HG02623 (cell line): Measurements from ENCODE around the gene MAP3K5.

Experiments
- ATAC-seq: cut with Tn5 transposase; IDR thresholded peaks from one replicate; pipeline ENCODE4 v1.9.1; 2021; ENCODE audit warnings: moderate library complexity; ENCODE audit not compliant: unreplicated experiment

Gene MAP3K5

DNA sequence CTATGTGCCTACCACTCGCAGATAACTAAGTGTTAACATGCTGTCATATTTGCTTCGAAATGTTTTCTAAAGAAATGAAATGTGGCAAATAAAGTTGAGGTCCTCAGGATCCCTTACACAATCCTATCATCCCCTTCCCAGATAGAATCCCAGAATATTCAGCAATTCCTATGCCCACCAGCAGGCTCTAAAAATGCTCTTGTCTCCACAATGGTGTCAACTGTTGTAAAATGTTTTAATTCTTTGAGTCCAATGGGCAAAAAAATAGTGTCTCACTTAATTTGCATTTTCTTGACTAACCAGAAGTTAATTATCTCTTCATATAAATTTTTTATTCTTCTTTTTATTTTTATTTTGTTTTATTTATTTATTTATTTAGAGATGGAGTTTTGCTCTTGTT, 138.2 kb downstream of the MAP3K5 start:
- ATAC-seq, result no peak

DNA sequence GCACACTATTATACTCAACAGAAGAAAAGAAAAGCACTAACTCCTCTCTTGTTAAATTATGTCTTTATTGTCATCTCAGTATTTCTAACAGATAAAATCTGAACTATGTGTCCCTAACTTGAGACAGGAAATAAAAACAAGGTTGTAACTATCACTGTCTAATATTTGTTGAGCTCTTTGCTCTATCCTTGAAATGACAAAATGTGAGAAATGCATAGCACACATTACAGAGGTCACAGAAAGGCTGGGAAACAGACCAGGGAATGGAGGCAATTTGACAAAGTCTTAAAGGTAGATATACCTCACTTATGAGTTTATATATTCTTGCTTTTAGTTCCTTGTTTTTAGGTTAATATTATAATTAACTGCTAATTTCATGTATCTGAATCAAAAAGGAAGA, 139.6 kb downstream of the MAP3K5 start:
- no peak for ATAC-seq

DNA sequence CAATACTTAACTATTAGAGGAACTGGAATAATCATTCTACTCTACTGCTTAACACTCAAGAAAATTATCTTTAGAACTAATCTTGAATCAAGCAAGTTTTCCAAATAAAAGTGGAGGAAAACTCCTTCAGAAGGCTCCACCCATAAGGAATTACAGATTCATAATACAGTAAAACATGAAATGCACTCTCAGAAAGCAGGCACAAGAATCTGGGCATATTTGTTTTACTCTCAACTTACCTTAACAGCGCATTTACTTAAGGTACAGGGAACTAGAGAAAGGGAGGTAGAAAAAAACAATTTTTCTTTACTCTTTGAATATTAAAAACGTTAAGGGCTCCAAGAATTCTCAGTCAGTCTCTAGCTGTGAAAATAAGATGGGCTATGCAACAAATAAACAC, 140.3 kb downstream of the MAP3K5 start:
- ATAC-seq, result no peak

DNA sequence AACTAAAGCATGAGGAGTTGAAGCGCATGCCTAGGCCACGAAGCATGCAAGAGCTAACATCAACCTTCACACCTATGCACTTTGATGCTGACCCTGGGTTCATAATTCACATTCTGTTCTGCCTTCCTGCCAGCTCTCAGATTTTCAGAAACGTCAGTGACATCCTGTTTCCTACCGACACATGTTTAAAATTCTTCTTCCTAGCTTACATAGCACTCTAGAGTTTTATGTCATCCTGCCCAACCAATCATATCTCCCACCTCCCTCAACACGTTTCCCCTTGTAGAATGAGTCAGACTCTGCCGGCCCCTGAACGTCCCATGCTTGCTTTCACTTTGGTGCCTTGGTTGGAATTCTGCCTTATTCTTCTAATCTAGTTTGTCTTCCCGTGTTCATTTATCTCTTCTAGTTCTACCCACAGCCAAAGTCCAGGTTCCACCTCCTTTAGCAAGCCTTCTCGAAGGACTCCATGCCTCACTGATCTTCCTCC, 144.9 kb downstream of the MAP3K5 start:
- ATAC-seq, result peak; percentile 58

DNA sequence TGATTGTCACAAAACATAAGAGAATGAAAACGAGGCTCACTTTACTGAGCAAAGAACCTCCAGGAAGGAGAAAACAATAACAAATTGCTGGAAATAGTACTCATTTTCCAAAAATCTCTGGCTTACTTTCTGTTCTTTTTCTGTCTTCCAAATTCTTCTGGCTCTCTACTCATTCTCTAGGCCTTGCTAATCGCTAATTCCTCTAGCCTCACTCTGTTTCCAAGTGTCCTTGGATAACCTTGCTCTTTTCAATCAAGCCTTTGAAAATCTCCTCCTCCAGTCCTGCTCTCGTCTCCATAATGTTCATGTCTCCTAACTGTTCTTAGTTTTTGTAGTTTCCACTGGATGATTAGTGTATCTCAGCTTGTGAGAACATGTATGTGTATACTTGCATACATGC, 145.9 kb downstream of the MAP3K5 start:
- ATAC-seq, result no peak

DNA sequence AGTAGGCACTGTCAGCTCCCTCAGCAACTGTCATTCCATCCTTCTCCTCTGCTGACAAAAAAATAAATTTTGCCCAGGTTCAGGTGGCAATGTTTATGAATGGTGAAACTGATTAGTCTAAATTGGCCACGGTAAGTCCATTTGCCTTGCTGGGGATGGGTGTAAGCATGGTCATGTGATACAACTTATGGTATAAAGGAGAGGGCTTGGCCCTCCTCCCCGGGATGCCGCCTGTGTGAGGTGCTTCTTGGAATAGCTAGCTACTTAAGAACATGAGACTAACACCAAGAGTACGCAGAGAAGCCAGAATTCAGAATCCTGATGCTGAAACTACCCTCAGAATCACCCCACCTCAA, 147.7 kb downstream of the MAP3K5 start:
- ATAC-seq, result no peak

DNA sequence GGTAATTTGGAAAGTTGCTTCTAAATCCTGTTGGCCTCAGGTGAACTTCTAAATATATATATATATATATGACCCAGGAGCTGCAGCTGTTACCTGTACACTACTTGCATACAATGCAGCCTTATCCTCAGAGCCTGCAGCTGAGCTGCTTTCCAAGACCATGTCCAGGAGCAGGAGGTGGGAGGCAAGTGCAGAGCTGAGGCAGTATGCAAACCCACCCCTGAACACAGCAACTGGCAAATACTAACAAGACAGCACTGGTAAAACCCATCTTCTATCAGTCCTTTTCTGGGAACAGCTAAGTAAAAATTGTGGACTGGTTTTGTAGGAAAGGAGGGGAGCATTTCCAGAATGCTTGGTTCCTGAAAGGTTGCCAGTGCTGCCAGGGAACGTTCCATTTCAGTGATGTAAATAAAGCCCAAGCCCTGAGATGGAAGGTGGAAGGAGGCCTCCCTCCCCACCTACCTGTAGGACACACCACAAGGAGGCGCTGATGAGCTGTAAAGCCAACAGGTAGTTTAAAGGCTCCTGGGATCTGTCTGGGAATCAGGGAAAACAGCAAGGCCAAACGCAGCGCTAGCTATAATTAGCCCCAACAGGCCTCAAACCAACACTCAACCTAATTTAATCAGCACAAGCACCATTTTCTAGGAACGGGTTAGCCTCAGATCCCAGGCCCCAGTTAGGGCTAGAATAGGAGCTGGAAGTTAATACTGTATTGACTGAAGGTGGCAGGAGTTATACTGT, 148.3 kb downstream of the MAP3K5 start:
- peak; percentile 51 for ATAC-seq

DNA sequence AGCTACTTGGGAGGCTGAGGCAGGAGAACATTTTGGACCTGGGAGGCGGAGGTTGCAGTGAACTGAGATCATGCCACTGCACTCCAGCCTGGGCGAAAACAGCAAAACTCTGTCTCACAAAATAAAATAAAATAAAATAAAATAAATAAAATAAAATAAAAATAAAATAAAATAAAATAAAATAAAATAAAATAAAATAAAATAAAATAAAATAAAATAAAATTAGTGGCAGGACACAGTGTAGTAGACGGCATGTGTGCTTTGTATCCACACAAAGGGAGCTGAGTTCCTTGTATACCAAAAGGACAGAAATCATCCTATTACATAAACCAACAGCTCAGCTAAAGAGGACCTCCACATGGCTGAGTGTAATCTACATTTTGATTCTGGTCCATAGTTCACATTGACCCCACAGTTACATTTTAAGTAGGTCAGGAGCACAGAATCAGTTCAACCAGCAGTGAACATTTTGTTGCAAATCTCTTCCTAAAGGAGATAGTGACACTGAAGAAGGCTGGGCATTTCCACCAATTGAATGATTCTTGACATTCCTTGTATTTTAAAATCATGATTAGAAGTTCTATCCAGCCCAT, 150.3 kb downstream of the MAP3K5 start:
- ATAC-seq, result no peak

DNA sequence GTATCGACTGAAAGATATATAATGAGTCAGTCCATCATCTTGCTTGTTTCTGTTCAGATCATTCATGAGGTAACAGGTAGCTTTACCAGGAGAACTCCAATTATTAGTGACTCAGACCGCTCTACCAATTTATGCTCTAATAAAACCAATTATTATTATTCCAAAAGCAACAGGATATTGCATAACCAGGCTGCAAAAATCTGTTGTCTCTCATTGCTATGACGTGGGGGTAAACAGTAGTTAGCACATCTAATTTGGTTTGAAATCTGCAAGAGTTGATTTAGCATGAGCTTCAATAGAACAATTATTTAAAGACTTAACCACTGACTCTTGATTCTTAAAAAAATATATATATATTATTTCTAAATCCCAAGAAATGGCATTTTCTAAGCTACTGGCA, 151.1 kb downstream of the MAP3K5 start:
- ATAC-seq, result no peak

DNA sequence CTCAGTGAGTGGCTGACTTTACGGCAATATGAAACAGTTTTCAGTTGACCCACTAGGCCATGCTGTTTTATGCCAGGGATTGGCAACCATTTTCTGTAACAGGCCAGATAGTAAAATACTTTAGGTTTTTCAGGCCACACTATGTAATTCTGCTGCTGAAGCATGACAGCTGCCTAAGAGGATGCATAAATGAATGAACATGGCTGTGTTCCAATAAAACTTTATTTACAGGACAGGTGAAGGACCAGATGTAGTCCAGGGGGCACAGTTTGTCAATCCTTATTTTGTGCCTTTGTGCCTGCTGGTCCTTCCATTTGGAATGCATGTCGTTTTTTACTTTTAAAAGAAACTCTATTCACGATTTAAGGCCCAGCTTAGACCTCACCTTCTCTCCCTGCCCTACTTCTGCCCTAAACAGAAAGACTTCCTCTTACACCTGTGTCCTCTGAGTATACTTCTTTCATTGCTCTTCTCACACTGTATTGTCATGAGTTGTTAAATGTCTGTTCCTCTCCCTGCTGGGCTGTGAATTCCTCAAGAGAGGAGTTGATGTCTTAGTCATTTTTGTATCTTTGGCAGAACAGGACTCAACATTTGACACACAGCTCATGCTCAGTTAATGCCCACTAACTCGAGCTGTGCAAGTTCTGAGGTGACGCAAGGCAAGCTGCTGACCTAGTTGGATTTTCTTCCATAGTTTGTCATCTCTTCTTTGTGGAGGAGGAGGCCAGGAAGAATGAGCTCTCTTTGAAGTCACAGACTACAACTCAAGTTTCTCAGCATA, 152.0 kb downstream of the MAP3K5 start:
- no peak for ATAC-seq

DNA sequence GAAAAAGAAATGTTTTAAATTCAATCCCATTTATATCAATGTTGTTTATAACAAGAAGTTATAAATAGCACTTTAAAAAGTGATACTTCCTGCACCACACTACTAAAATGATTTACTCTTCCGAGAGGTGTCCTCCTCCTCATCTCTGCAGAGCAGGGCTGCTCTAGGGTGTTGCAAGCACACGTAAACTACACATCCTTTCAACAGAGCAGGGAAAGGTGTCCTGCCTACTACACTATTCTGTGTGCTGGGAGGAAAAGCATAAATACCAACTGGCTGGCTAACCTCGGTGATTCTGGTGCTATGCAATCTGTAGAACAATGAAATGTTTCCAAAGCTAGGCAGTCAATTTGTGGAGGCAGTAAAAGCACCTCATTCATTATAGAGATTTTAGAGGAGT, 152.6 kb downstream of the MAP3K5 start:
- no peak for ATAC-seq

DNA sequence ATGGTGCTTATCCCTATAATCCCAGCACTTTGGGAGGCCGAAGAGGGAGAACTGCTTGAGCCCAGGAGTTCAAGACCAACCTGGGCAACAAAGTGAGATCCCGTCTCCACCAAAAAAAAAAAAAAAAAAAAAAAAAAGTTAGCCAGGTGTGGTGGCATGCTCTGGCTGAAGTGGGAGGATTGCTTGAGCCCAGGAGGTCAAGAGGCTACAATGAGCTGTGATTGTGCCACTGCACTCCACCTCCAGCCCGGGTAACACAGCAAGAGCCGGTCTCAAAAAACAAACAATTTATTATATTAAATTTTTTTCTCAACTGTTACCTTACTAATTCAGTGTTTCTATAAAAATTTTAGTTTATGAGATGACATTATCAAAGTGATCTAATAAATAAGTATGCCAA, 156.7 kb downstream of the MAP3K5 start:
- no peak for ATAC-seq

DNA sequence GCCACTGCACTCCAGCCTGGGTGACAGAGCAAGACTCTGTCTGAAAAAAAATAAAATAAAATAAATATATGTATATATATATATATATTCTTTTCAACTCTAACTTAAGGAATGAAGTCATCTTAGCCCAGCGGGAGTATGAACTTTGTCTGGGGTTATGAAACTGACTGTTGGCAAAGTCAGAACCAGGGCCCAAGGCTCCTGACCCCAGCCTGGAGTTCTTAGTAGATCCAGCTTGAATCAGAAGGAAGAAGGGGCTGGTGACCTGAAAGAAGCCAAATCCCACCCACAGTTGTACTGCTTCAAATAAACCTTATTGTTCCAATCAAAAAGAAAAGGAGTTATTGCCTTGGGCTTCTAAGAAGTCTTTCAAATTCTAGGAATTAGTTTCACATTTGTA, 158.9 kb downstream of the MAP3K5 start:
- ATAC-seq, result no peak

DNA sequence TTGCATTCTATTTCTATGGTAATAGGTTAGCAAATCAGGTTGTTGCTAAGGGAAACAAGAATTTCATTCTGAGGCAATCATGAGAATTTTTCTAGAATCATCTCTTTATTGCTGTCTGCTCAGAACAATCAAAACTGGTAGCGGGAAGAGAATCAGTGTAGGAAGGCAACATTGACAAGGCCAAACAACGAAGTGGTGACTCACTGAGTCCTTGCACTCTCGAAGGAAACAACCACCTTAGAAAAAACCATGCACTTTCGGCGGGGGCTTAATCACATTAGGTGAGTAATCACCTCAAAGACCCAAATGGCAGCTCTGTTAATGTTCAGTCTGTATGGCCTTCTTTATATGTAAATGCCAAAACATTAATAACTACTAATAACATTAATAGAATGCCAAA, 163.3 kb downstream of the MAP3K5 start:
- no peak for ATAC-seq

DNA sequence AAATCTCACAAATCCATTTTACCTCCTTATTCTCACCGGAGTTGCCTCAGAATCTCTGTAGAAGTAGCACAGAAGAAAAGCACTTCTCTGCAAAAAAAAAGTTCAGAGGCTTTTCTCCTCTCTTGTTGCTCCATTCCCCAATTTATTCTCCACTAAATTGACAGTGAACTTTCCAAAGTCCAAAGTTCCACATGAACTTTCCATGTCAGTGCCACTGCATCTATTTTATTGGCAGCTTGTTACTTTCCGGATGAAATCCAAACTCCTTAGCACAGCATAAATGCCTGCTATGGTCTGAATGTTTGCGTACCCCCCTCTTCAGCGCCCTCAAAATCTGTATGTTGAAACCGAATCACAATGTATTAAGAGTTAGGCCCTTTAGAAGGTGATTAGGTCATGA, 165.1 kb downstream of the MAP3K5 start:
- no peak for ATAC-seq

DNA sequence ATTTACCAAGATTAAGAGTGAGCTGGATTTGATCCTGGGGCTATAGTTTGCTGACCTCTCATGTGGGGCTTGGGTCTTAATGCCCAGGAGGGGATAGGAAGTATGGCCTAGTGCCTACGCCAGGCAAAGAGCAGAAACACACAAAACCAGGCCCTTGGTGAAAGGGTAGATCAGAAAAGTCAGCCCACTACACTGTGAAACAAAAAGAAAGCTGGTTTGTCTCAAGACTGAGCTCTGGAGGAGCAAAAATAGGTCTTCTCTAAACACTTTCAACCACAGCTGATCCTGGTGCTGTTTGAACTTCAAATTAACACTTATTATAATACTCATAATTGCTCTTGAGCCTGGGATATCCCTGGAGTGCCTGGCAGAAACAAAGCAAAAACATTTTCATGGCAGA, 167.0 kb downstream of the MAP3K5 start:
- no peak for ATAC-seq

DNA sequence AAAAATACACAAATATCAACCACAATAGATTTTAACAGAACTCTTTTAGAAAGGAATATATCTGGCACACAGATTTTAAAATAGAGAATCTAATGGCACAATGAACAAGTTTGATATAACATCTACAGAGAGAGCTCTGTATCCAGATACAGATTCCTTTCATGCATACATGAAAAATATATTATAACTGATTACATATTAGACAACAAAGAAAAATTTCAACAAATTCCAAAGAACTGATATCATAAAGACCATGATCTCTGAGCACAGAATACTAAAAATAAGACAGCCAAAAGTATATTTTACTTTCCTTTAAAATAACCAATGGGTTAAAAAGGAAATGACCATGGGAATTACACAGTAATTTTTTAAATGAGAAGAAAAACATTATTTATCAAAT, 167.9 kb downstream of the MAP3K5 start:
- ATAC-seq, result no peak

DNA sequence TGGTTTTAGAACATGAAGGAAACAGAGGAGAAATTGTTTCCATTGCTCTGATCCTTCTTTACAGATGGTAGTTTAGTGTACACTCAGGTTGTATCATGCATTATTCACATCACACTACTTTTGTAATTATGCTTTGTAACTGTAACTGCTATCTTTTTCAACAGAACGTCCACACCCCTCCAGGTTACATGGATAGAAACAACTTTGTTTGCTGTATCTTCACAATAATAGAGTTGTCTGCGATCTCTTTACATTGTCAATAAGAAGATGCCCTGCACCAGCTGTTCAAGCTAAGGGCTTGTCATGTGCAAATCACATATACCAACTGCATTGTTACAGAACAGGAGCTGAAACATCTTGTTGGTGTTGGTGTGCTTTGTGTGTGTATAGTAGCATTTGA, 174.2 kb downstream of the MAP3K5 start:
- no peak for ATAC-seq

DNA sequence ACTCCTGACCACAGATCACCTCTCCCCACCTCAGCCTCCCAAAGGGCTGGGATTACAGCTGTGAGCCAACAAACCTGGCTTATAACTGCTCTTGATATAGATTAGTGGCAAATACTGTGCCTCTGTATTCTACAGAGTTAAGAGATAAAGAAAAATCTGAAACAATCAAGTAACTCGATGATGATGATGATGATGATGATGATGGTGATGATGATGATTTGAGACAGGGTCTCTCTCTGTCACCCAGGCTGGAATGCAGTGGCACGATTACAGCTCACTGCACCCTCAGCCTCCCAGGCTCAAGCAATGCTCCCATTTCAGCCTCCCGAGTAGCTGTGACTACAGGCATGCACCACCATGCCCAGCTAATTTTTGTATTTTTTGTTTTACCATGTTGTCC, 175.8 kb downstream of the MAP3K5 start:
- no peak for ATAC-seq

DNA sequence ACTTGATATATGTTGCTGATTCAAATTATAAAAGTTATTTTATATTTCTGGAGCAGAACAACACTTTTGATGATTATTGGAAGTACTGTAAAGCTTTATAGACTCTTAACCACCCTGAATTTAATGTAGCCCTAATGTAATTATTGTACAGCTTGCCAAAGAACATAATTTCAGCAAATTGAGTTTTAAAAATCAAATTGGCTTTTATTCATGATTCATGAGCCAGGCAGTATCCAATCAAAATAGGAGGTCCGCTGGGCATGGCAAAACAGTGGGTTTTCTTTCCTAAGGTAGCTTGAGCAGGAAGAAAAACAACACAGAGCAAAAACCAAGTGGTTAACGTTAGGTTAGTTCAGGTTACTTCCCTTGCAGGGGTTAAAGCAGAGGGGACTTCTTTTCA, 177.3 kb downstream of the MAP3K5 start:
- no peak for ATAC-seq

DNA sequence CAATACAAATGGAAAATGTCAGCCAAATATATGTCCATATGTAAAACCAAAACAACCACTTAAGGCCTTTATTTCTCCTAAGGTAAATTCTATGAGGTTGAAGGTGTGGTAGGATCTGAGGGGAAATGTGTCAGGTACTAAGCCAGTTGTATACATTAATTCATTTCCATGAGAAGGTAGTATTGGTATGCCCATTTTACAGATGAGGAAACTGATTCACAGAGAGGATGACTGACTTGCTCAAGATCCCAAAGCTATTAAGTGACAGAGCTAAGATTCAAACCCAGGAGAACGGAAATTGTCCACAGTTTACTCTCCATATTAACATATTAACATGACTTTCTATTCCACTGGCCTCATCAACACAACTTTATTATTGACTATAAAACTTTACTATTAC, 177.9 kb downstream of the MAP3K5 start:
- ATAC-seq, result no peak

DNA sequence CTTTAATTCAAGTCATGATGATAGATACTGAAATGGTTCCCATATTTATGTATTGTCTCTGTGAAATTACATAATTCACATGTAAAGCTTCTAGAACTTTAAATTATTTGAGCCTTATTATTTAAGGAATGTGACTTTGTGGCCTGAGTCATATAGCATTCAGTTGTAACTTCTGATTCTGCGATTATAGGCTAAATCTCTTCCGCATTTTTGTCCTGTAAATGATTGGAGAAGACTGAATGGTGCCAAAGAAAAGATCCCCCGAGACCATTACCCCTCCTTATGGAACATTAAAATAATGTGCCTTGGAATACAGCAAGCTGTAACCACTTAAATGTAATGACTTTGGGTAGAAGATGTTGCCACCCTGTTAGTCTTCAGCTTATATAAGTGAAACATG, 178.8 kb downstream of the MAP3K5 start:
- no peak for ATAC-seq
